Liver (tissue), 3 donors: Measurements from ENCODE around the gene MTCH1.

Experiments used
- ATF3 ChIP-seq: IDR thresholded peaks from 2 replicates; pipeline ENCODE4 v1.6.1; 2016; ENCODE audit warnings: antibody characterized with exemption
- CTCF ChIP-seq: fragments of 150-350 bp; IDR thresholded peaks from 2 replicates; pipeline ENCODE4 v1.5.1; 2017; ENCODE audit warnings: improper control_type of control experiment, low read depth, low read length; ENCODE audit not compliant: missing input control
- EGR1 ChIP-seq, 2 donors: IDR thresholded peaks; 2 replicates each; pipeline ENCODE4 v1.6.1; 2016 to 2018; ENCODE audit warnings: antibody characterized with exemption in 2 of 2, low read depth in 2 of 2
- FOXA1 ChIP-seq: IDR thresholded peaks from 2 replicates; pipeline ENCODE4 v1.6.1; 2016; ENCODE audit warnings: antibody characterized with exemption
- JUND ChIP-seq, 2 donors: IDR thresholded peaks; 2 replicates each; pipeline ENCODE4 v1.6.1; 2016; ENCODE audit warnings: antibody characterized with exemption in 2 of 2
- MAX ChIP-seq: IDR thresholded peaks from 2 replicates; pipeline ENCODE4 v1.6.1; 2016; ENCODE audit warnings: antibody characterized with exemption
- RAD21 ChIP-seq, 2 donors: IDR thresholded peaks; 2 replicates each; pipeline ENCODE4 v1.6.1; 2016; ENCODE audit warnings: antibody characterized with exemption in 2 of 2, mild to moderate bottlenecking in 2 of 2
- REST ChIP-seq: IDR thresholded peaks from 2 replicates; pipeline ENCODE4 v1.6.1; 2016; ENCODE audit warnings: antibody characterized with exemption, mild to moderate bottlenecking
- SP1 ChIP-seq: IDR thresholded peaks from 2 replicates; pipeline ENCODE4 v1.6.1; 2018; ENCODE audit warnings: antibody characterized with exemption, mild to moderate bottlenecking
- TAF1 ChIP-seq: conservative IDR thresholded peaks from 2 replicates; pipeline ENCODE4 v1.6.1; 2016; ENCODE audit warnings: antibody characterized with exemption, mild to moderate bottlenecking
- YY1 ChIP-seq: IDR thresholded peaks from 2 replicates; pipeline ENCODE4 v1.6.1; 2016; ENCODE audit warnings: antibody characterized with exemption, mild to moderate bottlenecking
- ZBTB33 ChIP-seq: IDR thresholded peaks from 2 replicates; pipeline ENCODE4 v1.6.1; 2016; ENCODE audit warnings: antibody characterized with exemption
- donor health status: healthy.
- donor health status: healthy.

GRCh38 chr6:36976931-36977330 lies 9.1 kb downstream of the MTCH1 start:
- TF ChIP-seq CTCF (no peak), ZBTB33 (no peak), FOXA1 (no peak), RAD21 (IDR thresholded peaks at IDR 0.05) (no peak), ATF3 (no peak), MAX (no peak), YY1 (no peak), JUND (IDR thresholded peaks at IDR 0.05) (no peak), EGR1 (IDR thresholded peaks at IDR 0.05; ENCODE audit: low read depth in 2 of 2) (no peak), REST (no peak), SP1 (no peak), TAF1 (no peak)
